K562 (cell line): ENCODE data around the gene KLHL35. TPM values are rescaled to one million over a fixed set of nuclear protein-coding genes. Genes with fewer than 3 reads are reported as not detected.

Source experiments
- ATAC-seq: fragments of 200-7000 bp; cut with Tn5 transposase; 3 replicates; pipeline ENCODE4 v1.9.1; 2020; ENCODE audit warnings: moderate library complexity
- BruUV-seq: library from RNA; stranded (reverse); fragments of 400-500 nt; replicated peaks from 2 replicates; lab custom pipeline; 2021; lab: Mats Ljungman, UMichigan
- CTCF ChIA-PET: fragments of 300-600 bp; formaldehyde crosslinking; extraction: SDS; loops from one replicate; lab custom pipeline; 2021; ENCODE audit warnings: low intra/inter-chr PET ratio; lab: Yijun Ruan, JAX
- POLR2A ChIA-PET: fragments of 300-600, 350-650 bp; sonication (Branson Sonifier 250); formaldehyde crosslinking; extraction: SDS; loops from one replicate; lab custom pipeline; 2021; ENCODE audit warnings: antibody characterized with exemption, inconsistent platforms; lab: Yijun Ruan, JAX
- DNase-seq, 4 experiments: peaks; one replicate each; pipeline versions ENCODE4 v3.0.0 to v3.0.0-alpha.2; 2011 to 2018; ENCODE audit warnings: low spot score in 3 of 4, mixed read lengths in 3 of 4; ENCODE audit errors: extremely low read depth in 1 of 4
- FAIRE-seq: peaks from 2 replicates; lab custom pipeline; 2011; peaks lifted over from hg19 to GRCh38; lab: Jason Lieb, UNC
- H2AFZ ChIP-seq: 2 replicates; pipeline ENCODE4 v1.6.0; 2011; ENCODE audit warnings: low read depth, low read length, control low read depth, inconsistent platforms
- H3K27ac ChIP-seq: fragments of 200-600 bp; 3 replicates; pipeline ENCODE4 v1.8.0; 2011; ENCODE audit warnings: low read depth, mild to moderate bottlenecking, control low read depth, inconsistent platforms, low read length, moderate library complexity, mixed read lengths; ENCODE audit errors: extremely low read depth
- H3K27me3 ChIP-seq, 2 experiments: fragments of 300-600 bp in 1 of 2; 2 replicates in 1 of 2; 3 replicates in 1 of 2; pipeline versions ENCODE4 v1.6.0 to v1.8.0; 2011; ENCODE audit warnings: inconsistent platforms in 2 of 2, low read length in 2 of 2, mild to moderate bottlenecking in 1 of 2, mixed read lengths in 1 of 2, moderate library complexity in 1 of 2; ENCODE audit not compliant: control insufficient read depth in 2 of 2, insufficient read depth in 2 of 2
- H3K36me3 ChIP-seq: fragments of 300-600 bp; 3 replicates; pipeline ENCODE4 v1.8.0; 2011; ENCODE audit warnings: mild to moderate bottlenecking, low read length, inconsistent platforms; ENCODE audit not compliant: control insufficient read depth, insufficient read depth
- H3K4me1 ChIP-seq, 2 experiments: fragments of 200-600 bp in 1 of 2; replicated peaks in 1 of 2; 2 replicates in 1 of 2; 3 replicates in 1 of 2; pipeline versions ENCODE4 v1.5.1 to v1.8.0; 2011; ENCODE audit warnings: inconsistent platforms in 2 of 2, low read length in 2 of 2, mild to moderate bottlenecking in 1 of 2, mixed read lengths in 1 of 2, moderate library complexity in 1 of 2; ENCODE audit not compliant: control insufficient read depth in 2 of 2, insufficient read depth in 2 of 2
- H3K4me2 ChIP-seq: 2 replicates; pipeline ENCODE4 v1.6.1; 2011; ENCODE audit warnings: low read length, control low read depth, inconsistent platforms, mixed read lengths; ENCODE audit not compliant: insufficient read depth
- H3K4me3 ChIP-seq: fragments of 200-600 bp; sonication (generic), shearing (Covaris generic); 2 replicates; pipeline ENCODE4 v1.5.1; 2016; ENCODE audit warnings: control low read depth, inconsistent platforms
- H3K79me2 ChIP-seq: fragments of 200-600 bp; 3 replicates; pipeline ENCODE4 v1.8.0; 2011; ENCODE audit warnings: low read length, inconsistent platforms; ENCODE audit not compliant: control insufficient read depth, insufficient read depth
- H3K9ac ChIP-seq, 2 experiments: 2 replicates each; pipeline versions ENCODE4 v1.6.0 to v1.6.1; 2011; ENCODE audit warnings: low read depth in 2 of 2, low read length in 2 of 2, control low read depth in 1 of 2, inconsistent platforms in 1 of 2, mild to moderate bottlenecking in 1 of 2, mixed read lengths in 1 of 2; ENCODE audit not compliant: insufficient read depth in 1 of 2
- H3K9me1 ChIP-seq: one replicate; pipeline ENCODE4 v1.6.0; 2011; ENCODE audit warnings: inconsistent platforms, mild to moderate bottlenecking, low read length, moderate library complexity; ENCODE audit not compliant: control insufficient read depth, insufficient read depth
- H3K9me3 ChIP-seq: replicated peaks from 2 replicates; pipeline ENCODE4 v1.5.1; 2011; ENCODE audit warnings: low read depth, low read length, inconsistent platforms; ENCODE audit not compliant: control insufficient read depth, insufficient read depth
- H4K20me1 ChIP-seq: replicated peaks from 2 replicates; pipeline ENCODE4 v1.6.1; 2011; ENCODE audit warnings: low read length, inconsistent platforms, mixed read lengths; ENCODE audit not compliant: control insufficient read depth, insufficient read depth
- MTF1 ChIP-seq: fragments of 250-450 bp; sonication (Bioruptor Pico); IDR thresholded peaks from 2 replicates; pipeline ENCODE4 v1.9.0; 2021; ENCODE audit warnings: moderate library complexity, mild to moderate bottlenecking, inconsistent platforms, borderline replicate concordance
- NR2C1 ChIP-seq, 2 experiments: fragments of 450-650 bp; IDR thresholded peaks; 2 replicates each; pipeline ENCODE4 v1.6.1; 2017; ENCODE audit warnings: mild to moderate bottlenecking in 2 of 2, antibody characterized with exemption in 1 of 2, inconsistent platforms in 1 of 2, missing compliant biosample characterization in 1 of 2, missing genetic modification characterization in 1 of 2
- ZNF830 ChIP-seq: fragments of 250-450 bp; sonication (Bioruptor Pico); IDR thresholded peaks from 2 replicates; pipeline ENCODE4 v1.5.0; 2021; ENCODE audit warnings: mild to moderate bottlenecking
- WGBS: fragments of 100-300 bp; shearing (Covaris generic); methylation state at CpG from one replicate; pipeline ENCODE4 v1.1.6; 2016; ENCODE audit warnings: low coverage, mixed read lengths; ENCODE audit not compliant: insufficient coverage; ENCODE audit errors: missing lambda C conversion rate; 5-methylcytosine and 5-hydroxymethylcytosine counted together
- in situ Hi-C: fragments of 300-500 bp; cut with MboI; formaldehyde crosslinking; loops from 4 replicates; pipeline ENCODE4 v1.15.0; 2018; ENCODE audit warnings: inconsistent platforms, mixed read lengths
- intact Hi-C: fragments of 100-400 bp; cut with micrococcal nuclease; formaldehyde crosslinking; loops from 2 replicates; pipeline ENCODE4 v1.14.2; 2022
- polyA plus RNA-seq, 8 experiments: library from polyadenylated mRNA; depleted of rRNA in 4 of 8; stranded (reverse) in 5 of 8; unstranded in 3 of 8; fragments of >200 nt; fragmentation: Nextera tagmentation in 2 of 8; fragmentation: Illumina TruSeq in 1 of 8; extraction: Ambion mirVana in 2 of 8; extraction: Trizol in 1 of 8; gene quantifications; 2 replicates each; pipeline versions ENCODE4 v1.2.1 to v1.2.3, GENCODE V29; 2011 to 2014; ENCODE audit warnings: inconsistent platforms in 1 of 8, missing spikeins in 1 of 8
- total RNA-seq, 7 experiments: library from RNA; depleted of rRNA in 6 of 7; stranded (reverse); fragments of >200 nt in 6 of 7; fragmentation: Illumina TruSeq in 2 of 7; extraction: Trizol in 2 of 7; gene quantifications; 2 replicates each; pipeline versions ENCODE4 v1.2.1 to v1.2.3, GENCODE V29; 2011 to 2021; ENCODE audit warnings: low replicate concordance in 1 of 7
- TF ChIP-seq, protein P1 (sequence below): sonication (generic); formaldehyde crosslinking; IDR thresholded peaks from 2 replicates; pipeline ENCODE4 v1.8.0; 2023; ENCODE audit warnings: mild to moderate bottlenecking, missing genetic modification reagents

KLHL35 gene
- total and polyA plus RNA-seq, 9 of the 15 experiments (the other 6 are each of a cell fraction or from before 2014, with no cell fraction given): not detected

DNA sequence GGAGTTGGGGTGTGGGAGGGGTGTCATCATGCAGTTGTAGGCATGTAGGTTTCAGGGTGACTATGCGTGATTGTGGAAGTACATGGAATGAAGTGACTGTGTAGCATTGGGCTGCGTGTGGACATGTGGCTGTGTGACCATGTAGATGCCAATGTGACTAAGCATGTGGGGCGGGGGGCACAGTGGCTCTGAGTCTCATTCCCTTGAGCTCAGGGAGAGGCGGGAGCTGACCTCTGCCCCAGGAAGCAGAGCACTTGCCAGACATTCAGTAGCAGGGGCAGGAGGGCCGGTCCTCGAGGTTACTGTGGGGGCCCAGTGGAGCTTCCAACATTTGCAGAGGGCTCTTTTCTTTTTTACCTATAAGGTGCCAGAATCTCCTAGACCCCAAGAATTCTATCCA lies 440 bp upstream of the KLHL35 start:
- Histone ChIP-seq H3K4me3 (no peak overlapping the region), H3K36me3 (no peaks in the 10 kb centered on the region), H2AFZ (no peak overlapping the region), H3K27ac (no peak overlapping the region), H3K4me2 (no peak overlapping the region), H3K9ac (peak overlapping the region in 1 of 2 experiments; percentile 29; a peak in 1 of 4 replicates), H3K9me3 (no peaks in the 10 kb centered on the region), H3K79me2 (no peaks in the 10 kb centered on the region), H3K9me1 (no peaks in the 10 kb centered on the region), H4K20me1 (no peaks in the 10 kb centered on the region), H3K4me1 (peaks cover 0 to 6% of the 10 kb centered on the region in 2 experiments; a peak in 3 of 5 replicates), H3K27me3 (peaks cover 4 to 22% of the 10 kb centered on the region in 2 experiments; a peak in 4 of 5 replicates)
- ATAC-seq: no peak; the same call in 2 of the 3 replicates
- no peak for FAIRE-seq
- in situ Hi-C loops (loop anchor here (25.0 kb wide), 1 partner anchor 429 kb away; no protein-coding TSS in a partner anchor), intact Hi-C loops (no loop called here)
- POLR2A ChIA-PET: interaction anchor here (0.5 to 2.1 kb wide), 5 partner anchors 11 to 46 kb away, joined by 3 to 16 read pairs (median 4); no protein-coding TSS in a partner anchor
- no TSS peak for BruUV-seq
- WGBS: 29% methylated on average over 6 of the region's 6 CpGs
- no peak for DNase-seq
- CTCF ChIA-PET: no interaction called here
- TF ChIP-seq, protein P1, sequence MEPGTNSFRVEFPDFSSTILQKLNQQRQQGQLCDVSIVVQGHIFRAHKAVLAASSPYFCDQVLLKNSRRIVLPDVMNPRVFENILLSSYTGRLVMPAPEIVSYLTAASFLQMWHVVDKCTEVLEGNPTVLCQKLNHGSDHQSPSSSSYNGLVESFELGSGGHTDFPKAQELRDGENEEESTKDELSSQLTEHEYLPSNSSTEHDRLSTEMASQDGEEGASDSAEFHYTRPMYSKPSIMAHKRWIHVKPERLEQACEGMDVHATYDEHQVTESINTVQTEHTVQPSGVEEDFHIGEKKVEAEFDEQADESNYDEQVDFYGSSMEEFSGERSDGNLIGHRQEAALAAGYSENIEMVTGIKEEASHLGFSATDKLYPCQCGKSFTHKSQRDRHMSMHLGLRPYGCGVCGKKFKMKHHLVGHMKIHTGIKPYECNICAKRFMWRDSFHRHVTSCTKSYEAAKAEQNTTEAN: no peak
- TF ChIP-seq MTF1 (CRISPR knock-in tag) (no peak), ZNF830 (no peak), NR2C1 (IDR thresholded peaks at IDR 0.05) (peak; percentile 29; the same call in 1 of the 2 replicates), NR2C1 (tag; IDR thresholded peaks at IDR 0.05) (0 out of 2 replicates have a peak, but pooled peaks have one; percentile 10)
